Bronchial epithelial cell (primary cell): ENCODE data around the gene FKBP15. TPM values are rescaled to one million over a fixed set of nuclear protein-coding genes. Genes with fewer than 3 reads are reported as not detected.
"Not testable (repeated sequence)": the region's sequence is repeated elsewhere in the genome, so short reads cannot be mapped to it uniquely, and the experiment has no call there.

ENCODE experiments used
- DNase-seq: peaks from one replicate; pipeline ENCODE4 v3.0.0-alpha.2; 2010; ENCODE audit warnings: low read depth
- FAIRE-seq: peaks from 2 replicates; lab custom pipeline; 2011; peaks lifted over from hg19 to GRCh38; lab: Jason Lieb, UNC
- H3K27me3 ChIP-seq: 2 replicates; pipeline ENCODE4 v1.5.1; 2011; ENCODE audit warnings: low read length; ENCODE audit not compliant: control insufficient read depth, insufficient read depth
- H3K36me3 ChIP-seq: 2 replicates; pipeline ENCODE4 v1.5.1; 2011; ENCODE audit warnings: low read length; ENCODE audit not compliant: control insufficient read depth, insufficient read depth
- H3K4me3 ChIP-seq: 2 replicates; pipeline ENCODE4 v1.5.1; 2011; ENCODE audit warnings: mild to moderate bottlenecking, low read depth, low read length, control low read depth
- total RNA-seq: library from RNA; depleted of rRNA; stranded (reverse); fragments of >200 nt; gene quantifications from 2 replicates; pipeline ENCODE4 v1.2.1, GENCODE V29; 2014
- TF ChIP-seq, protein P1 (sequence below): IDR thresholded peaks from 2 replicates; pipeline ENCODE4 v1.5.1; 2011; ENCODE audit warnings: mild to moderate bottlenecking, moderate library complexity, low read length, control low read depth, inconsistent platforms; ENCODE audit not compliant: insufficient read depth, severe bottlenecking

FKBP15 gene
- total RNA-seq, 1 donor from 2014 or later, result 11.1 TPM

DNA sequence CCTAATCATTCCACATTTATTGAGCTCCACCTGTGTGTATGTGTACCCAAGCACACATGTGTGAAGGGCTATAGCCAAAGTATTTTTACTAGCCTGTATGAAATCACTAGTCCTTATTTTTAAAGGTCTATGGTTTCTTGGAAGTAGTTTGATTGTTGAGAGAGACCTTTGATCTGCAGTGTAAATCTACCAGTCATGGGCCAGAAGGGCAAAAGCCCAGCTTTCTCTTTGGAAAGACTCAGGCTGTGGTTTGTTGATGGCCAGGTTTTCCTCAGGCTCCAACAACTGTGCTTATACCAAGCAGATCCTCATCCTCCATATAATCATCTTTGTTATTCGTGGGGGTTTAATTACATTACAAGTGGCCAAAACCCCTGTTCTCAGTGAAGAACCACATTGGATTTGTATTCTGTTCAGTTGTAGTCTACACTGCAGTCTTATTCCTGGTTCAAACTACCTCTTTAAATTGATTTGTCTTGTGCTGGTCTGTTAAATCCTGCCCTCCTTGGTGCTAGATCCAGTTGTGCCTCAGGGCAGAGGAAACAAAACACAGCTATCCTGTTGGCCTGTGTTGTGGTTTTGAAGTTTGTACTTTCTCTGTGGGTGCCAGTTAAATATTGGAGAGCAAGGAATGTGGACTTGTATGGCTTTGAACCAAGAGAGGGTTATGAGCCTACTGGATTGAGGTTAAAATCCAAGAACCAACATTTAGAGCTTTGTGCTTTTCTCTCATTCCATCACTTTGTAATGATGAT is 41.0 kb upstream of the FKBP15 start:
- no peak for DNase-seq
- no peak overlapping the region for H3K4me3 ChIP-seq
- H3K36me3 ChIP-seq, result peaks cover 5% of the 10 kb centered on the region
- H3K27me3 ChIP-seq, result no peaks in the 10 kb centered on the region
- no peak for FAIRE-seq
- TF ChIP-seq, protein P1, sequence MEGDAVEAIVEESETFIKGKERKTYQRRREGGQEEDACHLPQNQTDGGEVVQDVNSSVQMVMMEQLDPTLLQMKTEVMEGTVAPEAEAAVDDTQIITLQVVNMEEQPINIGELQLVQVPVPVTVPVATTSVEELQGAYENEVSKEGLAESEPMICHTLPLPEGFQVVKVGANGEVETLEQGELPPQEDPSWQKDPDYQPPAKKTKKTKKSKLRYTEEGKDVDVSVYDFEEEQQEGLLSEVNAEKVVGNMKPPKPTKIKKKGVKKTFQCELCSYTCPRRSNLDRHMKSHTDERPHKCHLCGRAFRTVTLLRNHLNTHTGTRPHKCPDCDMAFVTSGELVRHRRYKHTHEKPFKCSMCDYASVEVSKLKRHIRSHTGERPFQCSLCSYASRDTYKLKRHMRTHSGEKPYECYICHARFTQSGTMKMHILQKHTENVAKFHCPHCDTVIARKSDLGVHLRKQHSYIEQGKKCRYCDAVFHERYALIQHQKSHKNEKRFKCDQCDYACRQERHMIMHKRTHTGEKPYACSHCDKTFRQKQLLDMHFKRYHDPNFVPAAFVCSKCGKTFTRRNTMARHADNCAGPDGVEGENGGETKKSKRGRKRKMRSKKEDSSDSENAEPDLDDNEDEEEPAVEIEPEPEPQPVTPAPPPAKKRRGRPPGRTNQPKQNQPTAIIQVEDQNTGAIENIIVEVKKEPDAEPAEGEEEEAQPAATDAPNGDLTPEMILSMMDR, result no peak

DNA sequence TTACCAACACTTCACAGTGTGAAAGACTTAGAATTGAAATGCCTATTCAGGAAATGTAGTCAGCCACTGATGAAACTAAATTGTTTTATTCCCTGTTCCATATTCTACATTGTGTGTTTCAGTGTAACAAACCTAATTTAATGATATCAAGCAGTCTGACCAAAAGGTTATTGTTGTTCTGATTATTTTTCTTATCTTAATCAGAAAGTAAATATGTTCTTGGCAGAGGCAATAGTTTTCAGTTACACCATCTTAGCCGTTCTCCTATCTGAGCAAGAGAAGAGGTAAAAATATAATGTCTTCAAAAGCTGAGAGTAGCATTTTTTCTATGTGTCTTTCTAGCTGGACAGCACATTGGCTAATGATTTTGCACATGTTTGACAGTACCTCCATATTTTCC is 37.2 kb upstream of the FKBP15 start:
- H3K4me3 ChIP-seq, result no peak overlapping the region
- DNase-seq, result no peak
- TF ChIP-seq, protein P1, result no peak
- FAIRE-seq, result no peak
- H3K36me3 ChIP-seq, result peaks cover 5% of the 10 kb centered on the region
- no peaks in the 10 kb centered on the region for H3K27me3 ChIP-seq

DNA sequence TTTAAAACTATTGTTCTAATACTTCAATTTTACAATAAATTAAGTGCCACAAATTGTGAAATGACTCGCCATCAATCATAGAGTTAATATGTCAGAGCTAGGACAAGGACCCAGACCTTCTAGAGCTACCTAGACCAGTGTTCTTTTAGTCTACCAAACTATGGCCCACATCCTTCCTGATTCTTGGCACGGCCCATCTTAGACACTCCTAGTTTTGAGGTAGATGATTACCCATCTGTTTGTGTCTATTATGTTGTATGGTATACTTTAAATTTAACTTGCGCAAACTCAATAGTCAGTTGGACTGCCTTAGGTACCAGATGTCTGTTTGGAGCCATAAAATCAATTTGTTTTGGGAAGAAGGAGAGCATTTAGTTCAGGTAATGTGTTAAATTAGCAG is 36.8 kb upstream of the FKBP15 start:
- Histone ChIP-seq H3K4me3 (no peak overlapping the region), H3K27me3 (no peaks in the 10 kb centered on the region), H3K36me3 (peaks cover 5% of the 10 kb centered on the region)
- TF ChIP-seq, protein P1, result no peak
- DNase-seq (no peak), FAIRE-seq (no peak)

DNA sequence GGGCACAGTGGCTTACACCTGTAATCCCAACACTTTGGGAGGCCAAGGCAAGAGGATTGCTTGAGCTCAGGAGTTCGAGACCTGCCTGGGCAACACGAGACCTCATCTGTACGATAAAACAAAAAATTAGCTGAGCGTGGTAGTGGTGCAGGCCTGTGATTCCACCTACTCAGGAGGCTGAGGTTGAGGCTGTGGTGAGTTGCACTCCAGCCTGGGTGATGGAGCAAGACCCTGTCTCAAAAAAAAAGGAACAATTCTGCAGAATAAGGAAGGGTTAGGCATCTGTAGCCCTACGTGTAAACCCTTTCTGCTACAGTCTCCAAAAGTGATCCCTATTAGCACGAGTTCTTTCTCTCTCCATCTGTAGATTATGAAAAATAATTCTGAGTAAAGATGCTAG is 34.4 kb upstream of the FKBP15 start:
- FAIRE-seq, result no peak
- no peak for DNase-seq
- Histone ChIP-seq H3K36me3 (peaks cover 5% of the 10 kb centered on the region), H3K27me3 (no peaks in the 10 kb centered on the region), H3K4me3 (no peak overlapping the region)
- TF ChIP-seq, protein P1, result no peak

DNA sequence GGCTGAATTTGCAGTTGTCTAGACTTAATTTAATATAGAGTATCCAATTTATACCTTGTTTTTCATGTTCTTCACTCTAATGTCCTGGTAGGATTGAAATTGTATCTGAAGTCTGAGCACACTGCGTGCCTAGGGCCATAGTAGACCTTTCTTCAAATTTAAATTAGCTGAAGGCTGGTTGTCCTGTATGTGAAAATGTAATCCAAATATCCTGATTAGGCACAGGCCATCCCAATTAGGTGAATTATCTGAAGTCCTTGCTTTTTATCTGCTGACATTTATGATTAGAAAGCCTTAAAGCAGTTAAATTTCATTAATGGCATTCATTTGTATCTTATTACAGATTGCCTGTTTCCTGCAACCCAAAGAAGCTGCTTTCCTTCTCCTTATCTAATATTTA is 33.9 kb upstream of the FKBP15 start:
- Histone ChIP-seq H3K27me3 (no peaks in the 10 kb centered on the region), H3K4me3 (no peak overlapping the region), H3K36me3 (peaks cover 2% of the 10 kb centered on the region)
- TF ChIP-seq, protein P1, result no peak
- no peak for DNase-seq
- no peak for FAIRE-seq

DNA sequence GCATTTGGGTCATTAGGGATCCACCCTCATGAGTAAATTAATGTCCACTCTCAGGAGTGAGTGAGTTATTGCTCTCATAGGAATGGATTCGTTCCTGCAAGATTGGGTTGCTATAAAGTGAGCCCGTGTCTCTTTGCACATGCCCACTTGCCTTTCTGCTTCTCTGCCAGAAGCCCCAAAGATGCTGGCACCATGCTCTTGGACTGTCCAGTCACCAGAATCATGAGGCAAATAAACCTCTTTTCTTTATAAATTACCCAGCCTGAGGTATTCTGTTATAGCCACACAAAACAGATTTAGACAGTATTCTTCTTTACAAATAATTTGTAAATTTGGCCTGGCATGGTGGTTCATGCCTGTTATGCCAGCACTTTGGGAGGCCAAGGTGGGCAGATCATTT is 29.7 kb upstream of the FKBP15 start:
- DNase-seq (no peak), FAIRE-seq (no peak)
- TF ChIP-seq, protein P1, result no peak
- no peaks in the 10 kb centered on the region for H3K36me3 ChIP-seq
- no peaks in the 10 kb centered on the region for H3K27me3 ChIP-seq
- no peak overlapping the region for H3K4me3 ChIP-seq

DNA sequence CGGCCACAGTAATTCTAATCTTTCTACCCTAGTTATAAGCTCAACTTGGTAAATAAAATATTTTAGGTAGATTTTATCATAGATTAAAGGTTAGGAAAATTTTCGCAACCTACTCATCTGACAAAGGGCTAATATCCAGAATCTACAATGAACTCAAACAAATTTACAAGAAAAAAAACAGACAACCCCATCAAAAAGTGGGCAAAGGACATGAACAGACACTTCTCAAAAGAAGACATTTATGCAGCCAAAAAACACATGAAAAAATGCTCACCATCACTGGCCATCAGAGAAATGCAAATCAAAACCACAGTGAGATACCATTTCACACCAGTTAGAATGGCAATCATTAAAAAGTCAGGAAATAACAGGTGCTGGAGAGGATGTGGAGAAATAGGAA is 28.6 kb upstream of the FKBP15 start:
- DNase-seq, H3K27me3 ChIP-seq, H3K4me3 ChIP-seq, H3K36me3 ChIP-seq, FAIRE-seq: not testable (repeated sequence)
